Tibial nerve (tissue), 4 donors: ENCODE data around the gene PCBP3. TPM values are rescaled to one million over a fixed set of nuclear protein-coding genes. Genes with fewer than 3 reads are reported as not detected.

Experiments
- DNase-seq, 2 donors: peaks; one replicate each; pipeline ENCODE4 v3.0.0-alpha.2; 2019; ENCODE audit warnings: low spot score in 2 of 2
- H3K27ac ChIP-seq, 4 donors: fragments of 200-600 bp; sonication (generic) in 3 of 4; one replicate each; pipeline ENCODE4 v1.5.1; 2017 to 2019; ENCODE audit warnings: mild to moderate bottlenecking in 1 of 4
- H3K27me3 ChIP-seq, 2 donors: fragments of 200-600 bp; sonication (generic) in 1 of 2; one replicate each; pipeline versions ENCODE4 v1.5.1 to v1.6.0; 2017 to 2019
- H3K36me3 ChIP-seq, 3 donors: fragments of 200-600 bp; sonication (generic); one replicate each; pipeline ENCODE4 v1.5.1; 2018 to 2019
- H3K4me1 ChIP-seq, 4 donors: fragments of 200-600 bp; sonication (generic) in 3 of 4; one replicate each; pipeline ENCODE4 v1.5.1; 2017 to 2019
- H3K4me3 ChIP-seq, 4 donors: fragments of 200-600 bp; sonication (generic) in 3 of 4; one replicate each; pipeline ENCODE4 v1.5.1; 2017 to 2019; ENCODE audit warnings: mild to moderate bottlenecking in 1 of 4, moderate library complexity in 1 of 4
- H3K9me3 ChIP-seq, 4 donors: fragments of 200-600 bp; sonication (generic) in 3 of 4; one replicate each; pipeline ENCODE4 v1.5.1; 2017 to 2019
- EP300 ChIP-seq, 2 donors: sonication (generic); formaldehyde crosslinking; IDR thresholded peaks; one replicate each; pipeline ENCODE4 v1.6.1; 2017; ENCODE audit warnings: antibody characterized with exemption in 2 of 2, mild to moderate bottlenecking in 1 of 2
- POLR2A ChIP-seq, 2 donors: fragments of 450-650 bp; IDR thresholded peaks; one replicate each; pipeline ENCODE4 v1.6.1; 2017; ENCODE audit warnings: antibody characterized with exemption in 2 of 2, mild to moderate bottlenecking in 2 of 2, moderate library complexity in 2 of 2
- WGBS, 2 donors: methylation state at CpG; one replicate each; pipeline ENCODE4 v1.1.5; 2018; 5-methylcytosine and 5-hydroxymethylcytosine counted together
- total RNA-seq, 4 donors: library from RNA; depleted of rRNA; stranded (reverse); fragments of >200 nt; gene quantifications; one replicate each; pipeline ENCODE4 v1.1.0, GENCODE V29; 2016
- TF ChIP-seq, protein P1 (sequence below), 5 experiments: fragments of 200-600 bp in 3 of 5; fragments of 450-650 bp in 2 of 5; sonication (generic) in 3 of 5; IDR thresholded peaks; one replicate each; pipeline ENCODE4 v1.5.1; 2016 to 2019; ENCODE audit warnings: antibody characterized with exemption in 5 of 5, mild to moderate bottlenecking in 3 of 5, moderate library complexity in 2 of 5

PCBP3 gene
- total RNA-seq, 4 donors from 2014 or later, result 4.2 to 13.4 (median 9.6) TPM

DNA sequence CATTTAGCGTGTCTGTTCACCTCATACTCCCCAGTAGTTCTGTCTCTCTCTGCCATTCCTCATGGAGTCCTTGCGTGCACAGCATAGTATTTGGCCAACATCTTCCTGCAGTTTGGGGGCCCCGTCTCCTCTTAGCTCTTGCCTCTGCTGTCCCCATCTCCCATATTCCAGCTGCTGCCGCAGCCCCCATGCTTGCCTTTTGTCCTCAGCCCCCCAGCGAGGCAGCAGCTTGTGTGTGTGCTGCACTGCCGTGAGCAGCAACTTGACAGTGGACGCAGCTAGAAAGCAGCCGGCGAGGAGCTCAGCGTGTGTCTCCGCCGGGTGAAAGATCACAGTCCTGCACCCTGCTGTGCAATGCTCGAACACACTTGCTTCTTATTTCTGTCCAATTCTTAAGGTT lies 173.8 kb downstream of the PCBP3 start:
- Histone ChIP-seq H3K27me3 (no peaks in the 10 kb centered on the region), H3K4me1 (peaks cover 0 to 16% (median 0%) of the 10 kb centered on the region in 4 donors), H3K4me3 (no peak overlapping the region), H3K36me3 (no peaks in the 10 kb centered on the region), H3K27ac (no peak overlapping the region), H3K9me3 (no peaks in the 10 kb centered on the region)
- 66% methylated on average over 13 of the region's 13 CpGs for WGBS, 2 donors
- TF ChIP-seq POLR2A (IDR thresholded peaks at IDR 0.05) (no peak), EP300 (IDR thresholded peaks at IDR 0.05) (no peak)
- TF ChIP-seq, protein P1, sequence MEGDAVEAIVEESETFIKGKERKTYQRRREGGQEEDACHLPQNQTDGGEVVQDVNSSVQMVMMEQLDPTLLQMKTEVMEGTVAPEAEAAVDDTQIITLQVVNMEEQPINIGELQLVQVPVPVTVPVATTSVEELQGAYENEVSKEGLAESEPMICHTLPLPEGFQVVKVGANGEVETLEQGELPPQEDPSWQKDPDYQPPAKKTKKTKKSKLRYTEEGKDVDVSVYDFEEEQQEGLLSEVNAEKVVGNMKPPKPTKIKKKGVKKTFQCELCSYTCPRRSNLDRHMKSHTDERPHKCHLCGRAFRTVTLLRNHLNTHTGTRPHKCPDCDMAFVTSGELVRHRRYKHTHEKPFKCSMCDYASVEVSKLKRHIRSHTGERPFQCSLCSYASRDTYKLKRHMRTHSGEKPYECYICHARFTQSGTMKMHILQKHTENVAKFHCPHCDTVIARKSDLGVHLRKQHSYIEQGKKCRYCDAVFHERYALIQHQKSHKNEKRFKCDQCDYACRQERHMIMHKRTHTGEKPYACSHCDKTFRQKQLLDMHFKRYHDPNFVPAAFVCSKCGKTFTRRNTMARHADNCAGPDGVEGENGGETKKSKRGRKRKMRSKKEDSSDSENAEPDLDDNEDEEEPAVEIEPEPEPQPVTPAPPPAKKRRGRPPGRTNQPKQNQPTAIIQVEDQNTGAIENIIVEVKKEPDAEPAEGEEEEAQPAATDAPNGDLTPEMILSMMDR (IDR thresholded peaks at IDR 0.05), result no peak
- DNase-seq, result no peak

DNA sequence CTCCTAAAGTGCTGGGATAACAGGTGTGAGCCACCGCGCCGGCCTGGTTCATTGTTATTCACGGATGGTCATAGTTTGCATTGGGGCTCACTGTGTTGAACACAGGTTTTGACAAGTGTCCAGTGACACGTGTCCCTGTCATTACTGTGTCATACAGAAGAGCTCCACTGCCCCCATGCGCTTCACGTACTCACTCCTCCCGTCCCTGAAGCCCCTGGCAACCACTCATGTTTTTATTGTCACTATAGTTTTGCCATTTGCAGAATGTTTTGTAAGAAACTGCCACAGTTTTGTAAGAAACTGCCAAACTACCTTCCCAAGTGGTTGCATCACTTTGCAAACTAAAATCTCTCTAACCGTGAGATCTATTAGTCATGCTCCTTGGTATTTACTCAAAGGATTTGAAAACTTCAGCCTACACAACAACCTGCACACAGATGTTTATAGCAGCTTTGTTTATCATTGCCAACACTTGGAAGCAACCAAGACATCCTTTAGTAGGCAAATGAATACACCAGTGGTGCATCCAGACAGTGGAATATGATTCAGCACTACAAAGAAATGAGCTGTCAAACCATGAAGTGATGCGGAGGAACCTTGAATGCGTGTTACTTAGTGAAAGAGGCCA lies 174.9 kb downstream of the PCBP3 start:
- Histone ChIP-seq H3K36me3 (no peaks in the 10 kb centered on the region), H3K27me3 (no peaks in the 10 kb centered on the region), H3K9me3 (no peaks in the 10 kb centered on the region), H3K4me3 (no peak overlapping the region), H3K4me1 (peaks cover 0 to 16% (median 0%) of the 10 kb centered on the region in 4 donors), H3K27ac (no peak overlapping the region)
- no peak for DNase-seq
- TF ChIP-seq, protein P1 (IDR thresholded peaks at IDR 0.05), result no peak
- TF ChIP-seq POLR2A (IDR thresholded peaks at IDR 0.05) (no peak), EP300 (IDR thresholded peaks at IDR 0.05) (no peak)
- 80% methylated on average over 11 of the region's 11 CpGs for whole genome bisulfite sequencing, 2 donors

DNA sequence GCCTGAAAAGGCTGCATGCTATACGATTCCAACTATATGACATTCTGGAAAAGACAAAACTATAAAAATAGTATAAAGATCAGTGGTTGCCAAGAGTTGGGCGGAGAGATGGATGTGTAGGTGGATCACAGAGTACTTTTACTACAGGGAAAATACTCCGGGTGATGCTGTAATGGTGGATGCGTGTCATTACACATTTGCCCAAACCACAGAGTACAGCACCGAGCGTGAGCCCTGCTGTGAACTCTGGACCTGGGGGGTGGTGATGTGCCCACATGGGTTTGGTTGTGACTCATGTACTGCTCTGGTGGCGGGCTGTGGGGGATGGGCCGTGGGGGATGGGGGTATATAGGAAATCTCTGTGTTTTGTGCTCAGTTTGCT lies 175.4 kb downstream of the PCBP3 start:
- TF ChIP-seq EP300 (IDR thresholded peaks at IDR 0.05) (no peak), POLR2A (IDR thresholded peaks at IDR 0.05) (no peak)
- TF ChIP-seq, protein P1 (IDR thresholded peaks at IDR 0.05), result no peak
- Histone ChIP-seq H3K27ac (no peak overlapping the region), H3K27me3 (no peaks in the 10 kb centered on the region), H3K4me3 (no peak overlapping the region), H3K36me3 (no peaks in the 10 kb centered on the region), H3K4me1 (peaks cover 0 to 16% (median 0%) of the 10 kb centered on the region in 4 donors), H3K9me3 (no peaks in the 10 kb centered on the region)
- DNase-seq, result no peak
- 44% methylated on average over 8 of the region's 8 CpGs for WGBS, 2 donors

DNA sequence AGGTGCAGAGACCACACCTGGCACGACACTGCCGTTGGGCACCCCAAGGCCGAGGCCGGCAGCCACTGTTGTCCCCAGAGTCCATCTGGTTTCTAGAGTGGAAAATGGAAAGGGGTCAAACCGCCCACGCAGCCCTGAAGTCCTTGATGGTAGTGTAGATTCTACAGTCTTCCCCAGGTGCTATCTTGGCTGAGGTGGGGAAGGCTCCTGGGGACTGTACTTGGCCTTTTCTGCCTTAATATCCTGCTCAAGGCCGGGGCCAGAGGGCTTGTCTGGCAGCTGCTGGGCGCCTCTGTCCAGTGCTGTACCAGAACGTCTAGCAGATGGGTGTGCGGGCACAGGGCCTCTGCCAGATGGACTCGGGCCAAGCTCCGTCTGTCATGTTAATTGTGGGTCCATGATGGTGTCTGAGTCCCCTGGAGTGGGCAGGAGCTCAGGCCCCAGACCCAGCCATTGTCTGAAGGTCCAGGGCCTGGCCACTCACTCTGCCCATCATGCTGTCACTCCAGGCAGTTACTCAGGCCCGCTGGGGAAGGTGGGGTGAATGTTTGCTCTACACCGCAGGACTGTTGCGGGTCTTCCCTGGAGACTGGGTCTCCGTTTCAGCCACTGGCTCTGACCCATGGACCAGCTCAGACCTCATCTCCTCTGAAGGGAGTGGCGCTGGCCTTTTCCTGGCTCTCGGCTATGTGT lies 176.1 kb downstream of the PCBP3 start:
- Histone ChIP-seq H3K36me3 (no peaks in the 10 kb centered on the region), H3K4me1 (peaks cover 0 to 16% (median 0%) of the 10 kb centered on the region in 4 donors), H3K27me3 (no peaks in the 10 kb centered on the region), H3K27ac (no peak overlapping the region), H3K9me3 (no peaks in the 10 kb centered on the region), H3K4me3 (no peak overlapping the region)
- TF ChIP-seq, protein P1 (IDR thresholded peaks at IDR 0.05), result no peak
- no peak for TF ChIP-seq EP300 (IDR thresholded peaks at IDR 0.05)
- no peak for TF ChIP-seq POLR2A (IDR thresholded peaks at IDR 0.05)
- DNase-seq, result no peak
- 77 to 86% methylated on average over 11 to 17 of the region's 18 CpGs for WGBS, 2 donors
